Measurements from ENCODE around the gene NYNRIN. TPM values are rescaled to one million over a fixed set of nuclear protein-coding genes. Genes with fewer than 3 reads are reported as not detected.

NYNRIN gene
- total and polyA plus RNA-seq, 10 of the 15 experiments (the other 5 are each of a cell fraction or from before 2014, with no cell fraction given) = under 0.01 to 0.15 (median 0.01) TPM; not detected in 5

- TF ChIP-seq E2F8 (IDR thresholded peaks at IDR 0.05; ENCODE audit: low read depth, partially characterized antibody) = no peak
- no peak for TF ChIP-seq PAX5 (IDR thresholded peaks at IDR 0.05; ENCODE audit: borderline replicate concordance, low read depth, low read length)
- TF ChIP-seq, protein P1, sequence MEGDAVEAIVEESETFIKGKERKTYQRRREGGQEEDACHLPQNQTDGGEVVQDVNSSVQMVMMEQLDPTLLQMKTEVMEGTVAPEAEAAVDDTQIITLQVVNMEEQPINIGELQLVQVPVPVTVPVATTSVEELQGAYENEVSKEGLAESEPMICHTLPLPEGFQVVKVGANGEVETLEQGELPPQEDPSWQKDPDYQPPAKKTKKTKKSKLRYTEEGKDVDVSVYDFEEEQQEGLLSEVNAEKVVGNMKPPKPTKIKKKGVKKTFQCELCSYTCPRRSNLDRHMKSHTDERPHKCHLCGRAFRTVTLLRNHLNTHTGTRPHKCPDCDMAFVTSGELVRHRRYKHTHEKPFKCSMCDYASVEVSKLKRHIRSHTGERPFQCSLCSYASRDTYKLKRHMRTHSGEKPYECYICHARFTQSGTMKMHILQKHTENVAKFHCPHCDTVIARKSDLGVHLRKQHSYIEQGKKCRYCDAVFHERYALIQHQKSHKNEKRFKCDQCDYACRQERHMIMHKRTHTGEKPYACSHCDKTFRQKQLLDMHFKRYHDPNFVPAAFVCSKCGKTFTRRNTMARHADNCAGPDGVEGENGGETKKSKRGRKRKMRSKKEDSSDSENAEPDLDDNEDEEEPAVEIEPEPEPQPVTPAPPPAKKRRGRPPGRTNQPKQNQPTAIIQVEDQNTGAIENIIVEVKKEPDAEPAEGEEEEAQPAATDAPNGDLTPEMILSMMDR (IDR thresholded peaks at IDR 0.05 in 2 of 3, conservative IDR thresholded peaks at IDR 0.05 in 1 of 3; ENCODE audit: control insufficient read depth in 2 of 3, extremely low read depth in 1 of 3, insufficient read depth in 1 of 3, low read depth in 3 of 3, low read length in 3 of 3) = no peak
- TF ChIP-seq FOXM1 (IDR thresholded peaks at IDR 0.05; ENCODE audit: low read depth, low read length) = no peak
- no peak for TF ChIP-seq SMAD5 (IDR thresholded peaks at IDR 0.05; ENCODE audit: low read depth)
- TF ChIP-seq CBX5 (IDR thresholded peaks at IDR 0.05; ENCODE audit: low read depth) = no peak
- no peak for TF ChIP-seq POLR2A (IDR thresholded peaks at IDR 0.05; ENCODE audit: low read depth, low read length)
Observed at GRCh38 chr14:24403294-24403998, 4.6 kb downstream of the NYNRIN start (continued).
